Measurements from ENCODE around the gene ZNF653.
"Not testable (repeated sequence)": the region's sequence is repeated elsewhere in the genome, so short reads cannot be mapped to it uniquely, and the experiment has no call there.

Gene ZNF653

DNA sequence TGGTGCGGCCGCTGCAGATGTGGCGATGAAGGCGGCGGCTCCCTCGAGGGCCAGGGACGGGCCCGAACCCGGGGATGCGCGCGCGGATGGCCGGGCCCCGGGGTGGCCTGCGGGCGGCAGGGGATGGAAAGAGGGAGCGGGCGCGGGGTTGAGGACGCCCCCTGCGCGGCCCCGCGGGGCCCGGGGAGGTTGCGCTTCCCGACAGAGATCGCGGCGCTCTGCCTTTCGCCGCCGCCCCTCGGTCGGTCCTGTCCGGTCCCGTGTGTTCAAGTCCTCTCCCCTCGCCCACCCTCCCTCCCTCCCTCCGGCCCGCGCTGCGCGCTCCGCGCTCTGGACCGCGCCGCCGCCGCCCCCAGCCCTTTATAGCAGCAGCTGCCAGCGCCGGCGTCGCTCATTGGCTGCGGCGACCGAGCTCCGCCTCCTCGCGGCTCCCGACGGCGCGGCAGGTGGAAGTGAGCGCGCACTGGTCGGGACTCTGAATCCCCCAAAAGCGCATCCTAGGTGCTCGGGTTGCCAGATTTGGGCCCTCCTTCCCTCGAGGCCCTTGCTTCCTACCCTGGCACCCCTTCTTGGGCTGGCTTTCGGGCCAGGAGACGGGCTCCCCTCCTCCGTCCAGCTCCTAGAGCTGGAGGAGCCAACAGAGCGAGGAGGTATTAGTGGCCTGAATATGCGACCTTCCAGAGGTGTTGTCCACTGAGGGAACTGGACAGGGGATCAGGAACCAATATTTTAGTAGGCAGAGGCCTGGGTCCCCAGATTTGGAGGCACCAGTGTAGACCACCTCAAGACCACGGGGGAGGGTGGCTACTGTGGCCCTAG, 24.7 kb downstream of the ZNF653 start, which contains the start of gene ELAVL3:
ELAVL3 (minus strand) TSS at position 332 of the 819 bp plus-strand sequence. CDS start 438 bp downstream, outside the sequence.
- DNase-seq, result no peak

DNA sequence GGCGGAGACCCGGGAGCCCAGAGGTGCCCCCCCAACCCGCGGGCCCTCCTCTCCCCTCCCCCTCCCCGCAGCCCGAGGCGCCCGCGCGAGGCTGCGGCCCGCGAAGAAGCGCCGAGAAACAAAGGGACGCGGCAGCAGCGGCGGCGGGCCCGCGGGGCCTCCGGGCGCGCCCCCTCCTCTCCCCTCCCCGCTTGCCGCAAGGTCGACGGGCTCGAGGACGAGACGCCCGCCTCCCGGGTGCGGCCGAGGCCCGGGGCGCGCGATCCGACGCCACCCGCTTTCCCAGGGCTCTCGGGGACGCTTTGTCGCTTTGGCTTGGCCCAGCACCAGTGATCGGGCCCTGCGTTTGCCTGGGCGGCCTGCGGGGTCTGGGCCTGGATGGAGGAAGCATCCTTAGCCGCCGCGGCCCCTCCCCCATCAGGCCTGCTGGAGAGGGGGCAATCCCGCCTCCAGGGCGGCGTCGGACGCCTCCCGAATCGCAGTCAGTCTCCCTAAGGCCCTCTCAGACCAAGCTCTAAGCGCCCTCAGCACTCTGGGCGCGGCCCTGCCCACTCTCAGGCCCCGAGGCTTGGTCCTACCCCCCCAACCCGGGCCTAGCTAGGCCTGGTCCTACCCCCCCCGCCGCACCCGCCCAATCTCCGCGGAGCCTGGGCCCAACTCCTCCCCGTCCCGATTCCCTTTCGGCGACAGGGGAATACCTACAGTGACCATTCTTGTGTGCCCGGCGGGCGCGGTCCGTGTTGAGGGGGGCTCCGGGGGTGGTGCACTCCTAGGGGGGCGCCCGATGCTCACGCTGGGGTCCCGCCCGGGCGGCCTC, 25.5 kb downstream of the ZNF653 start:
- no peak for DNase-seq

DNA sequence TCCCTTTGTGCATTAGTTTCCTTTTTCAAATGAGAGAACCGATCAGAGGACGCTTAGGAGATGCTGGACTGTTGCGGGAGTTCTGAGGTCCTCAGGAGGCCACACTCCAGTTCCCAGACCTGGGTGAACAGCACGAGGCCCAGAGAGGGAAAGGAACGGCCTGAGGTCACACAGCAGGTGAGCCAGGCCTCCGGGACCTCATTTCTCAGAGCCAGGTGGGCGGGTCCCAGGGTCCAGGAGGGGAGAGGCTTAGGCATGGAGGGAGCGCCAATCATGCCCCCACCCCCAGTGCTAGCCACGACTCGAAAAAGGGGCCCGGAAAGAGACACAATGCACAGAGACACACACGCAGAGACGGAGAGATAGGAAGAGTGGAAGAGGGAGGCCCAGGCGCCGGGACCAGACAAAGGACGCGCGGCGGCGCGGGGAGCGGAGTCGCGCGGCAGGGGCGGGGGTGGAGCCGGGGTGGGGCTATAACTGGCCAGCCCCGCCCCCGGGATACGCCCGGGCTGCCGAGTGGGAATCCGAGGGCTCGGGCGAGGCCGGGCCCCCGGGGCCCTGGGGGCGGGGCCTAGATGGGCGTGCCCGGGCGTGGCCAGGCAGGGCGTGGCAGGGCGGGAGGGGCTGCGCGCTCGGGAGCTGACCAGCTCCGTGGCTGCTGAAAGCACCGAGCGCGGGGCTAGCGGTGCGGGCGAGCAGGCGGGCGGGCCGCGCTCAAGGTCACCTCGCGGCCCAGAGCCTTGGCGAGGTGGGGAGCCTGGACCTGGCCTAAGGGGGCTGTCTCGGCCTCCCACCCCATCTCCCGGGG, 26.3 kb downstream of the ZNF653 start:
- DNase-seq, result peak; percentile 37

- peak; percentile 78 for DNase-seq
Observed at GRCh38 chr19:11478167-11479089, 27.2 kb downstream of the ZNF653 start.

GRCh38 chr19:11475861-11476260, 29.8 kb downstream of the ZNF653 start:
- no peak for DNase-seq

DNA sequence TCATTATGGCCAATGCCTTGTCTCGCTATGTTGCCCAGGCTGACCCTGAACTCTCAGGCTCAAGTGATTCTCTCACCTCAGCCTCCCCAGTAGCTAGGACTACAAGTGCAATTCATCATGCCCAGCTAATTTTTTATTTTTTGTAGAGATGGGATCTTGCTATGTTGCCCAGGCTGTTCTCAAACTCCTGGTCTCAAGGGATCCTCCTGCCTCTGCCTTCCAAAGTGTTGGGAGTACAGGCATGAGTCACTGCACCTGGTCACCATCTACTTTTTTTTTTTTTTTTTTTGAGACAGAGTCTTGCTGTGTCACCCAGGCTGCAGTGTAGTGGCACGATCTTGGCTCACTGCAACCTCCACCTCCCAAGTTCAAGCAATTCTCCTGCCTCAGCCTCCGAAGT, 30.3 kb downstream of the ZNF653 start:
- DNase-seq, result not testable (repeated sequence)

GRCh38 chr19:11473725-11474124, 31.9 kb downstream of the ZNF653 start:
- DNase-seq, result no peak

DNA sequence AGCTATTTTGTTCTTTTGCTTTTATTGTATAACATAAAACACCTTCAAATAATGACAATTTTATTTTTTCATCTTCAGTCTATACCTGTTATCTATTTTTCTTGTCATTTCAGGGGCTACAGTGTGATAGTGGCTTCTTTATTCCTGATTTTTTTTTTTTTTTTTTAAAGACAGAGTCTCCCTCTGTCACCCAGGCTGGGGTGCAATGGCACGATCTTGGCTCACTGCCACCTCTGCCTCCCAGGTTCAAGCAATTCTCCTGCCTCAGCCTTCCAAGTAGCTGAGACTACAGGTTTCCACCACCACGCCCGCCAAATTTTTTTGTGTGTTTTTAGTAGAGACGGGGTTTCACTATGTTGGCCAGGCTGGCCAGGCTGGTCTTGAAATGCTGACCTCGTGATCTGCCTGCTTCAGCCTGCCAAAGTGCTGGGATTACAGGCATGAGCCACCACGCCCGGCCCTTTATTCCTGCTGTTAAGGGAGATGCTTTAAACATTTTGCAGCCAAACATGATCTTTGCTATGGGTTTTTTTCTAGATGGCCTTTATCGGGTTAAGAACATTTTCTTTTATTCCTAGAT, 37.3 kb downstream of the ZNF653 start:
- DNase-seq, result peak; percentile 59

DNA sequence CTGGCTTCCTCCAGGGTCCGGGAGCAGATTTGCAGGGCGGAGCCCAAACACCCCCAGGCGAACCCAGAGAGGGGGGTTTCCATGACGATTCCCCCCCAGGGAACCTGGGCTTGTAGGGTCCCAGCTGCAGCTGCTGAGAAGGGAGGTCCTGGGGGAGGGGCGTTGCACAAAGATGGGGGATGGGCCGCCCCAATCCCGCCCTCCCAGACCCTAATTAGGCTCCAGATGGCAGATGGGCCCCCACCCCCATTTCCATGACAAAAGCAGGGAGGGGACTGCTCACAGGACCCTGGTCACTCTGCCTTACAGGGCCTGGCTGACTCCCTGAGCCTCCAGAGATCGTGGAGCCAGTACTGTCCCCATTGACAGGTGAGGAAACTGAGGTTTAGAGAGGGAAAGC, 40.0 kb downstream of the ZNF653 start:
- no peak for DNase-seq

DNA sequence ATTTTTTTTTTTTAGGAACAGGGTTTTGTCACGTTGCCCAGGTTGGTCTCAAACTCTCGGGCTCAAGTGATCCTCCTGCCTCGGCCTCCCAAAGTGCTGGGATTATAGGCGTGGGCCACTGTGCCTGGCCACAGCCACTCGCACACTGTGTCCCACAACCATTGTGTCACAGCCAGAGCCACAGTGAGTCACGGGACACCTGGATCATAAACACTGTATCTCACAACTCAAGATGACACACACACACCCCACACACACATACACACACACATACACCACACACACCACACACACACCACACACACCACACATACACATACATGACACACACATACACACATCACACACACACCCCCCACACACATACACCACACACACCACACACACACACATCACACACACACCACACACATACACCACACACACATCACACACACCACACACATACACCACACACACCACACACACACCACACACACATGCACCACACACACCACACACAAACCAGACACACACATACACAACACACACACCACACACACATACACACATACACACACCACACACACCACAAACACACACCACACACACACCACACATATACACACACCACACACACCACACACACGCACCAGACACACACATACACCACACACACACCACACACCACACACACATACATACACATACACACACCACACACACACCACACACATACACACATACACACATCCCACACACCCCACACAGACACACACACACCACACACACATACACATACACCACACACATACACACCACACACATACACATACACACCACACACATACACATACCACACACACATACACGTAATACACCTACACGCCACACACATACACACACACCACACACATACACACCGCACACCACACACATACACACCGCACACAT, 41.0 kb downstream of the ZNF653 start:
- no peak for DNase-seq

GRCh38 chr19:11463391-11463790, 42.2 kb downstream of the ZNF653 start:
- DNase-seq, result no peak

- no peak for DNase-seq
Observed at GRCh38 chr19:11461453-11461852, 44.2 kb downstream of the ZNF653 start.

DNA sequence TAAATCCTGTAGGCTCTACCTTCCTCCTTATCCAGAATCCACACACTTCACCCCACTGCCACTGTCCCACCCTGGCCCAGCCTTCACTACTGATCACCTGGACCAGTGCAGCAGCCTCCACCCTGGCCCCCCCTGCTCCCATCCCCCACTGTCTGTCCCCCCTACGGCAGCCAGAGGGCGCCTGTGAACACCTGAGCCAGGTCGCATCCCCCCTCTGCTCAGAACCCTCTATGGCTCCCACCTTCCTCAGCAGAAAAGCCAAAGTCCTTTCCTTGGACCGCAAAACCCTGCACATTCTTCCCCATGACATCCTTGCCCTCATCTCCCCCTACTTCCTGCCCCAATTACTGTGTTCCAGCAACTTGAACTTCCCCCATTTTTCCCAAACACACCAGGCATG, 45.4 kb downstream of the ZNF653 start:
- DNase-seq, result peak; percentile 37

GRCh38 chr19:11458912-11459311, 46.7 kb downstream of the ZNF653 start:
- not testable (repeated sequence) for DNase-seq

GRCh38 chr19:11458236-11458900, 47.3 kb downstream of the ZNF653 start:
- no peak for DNase-seq

DNA sequence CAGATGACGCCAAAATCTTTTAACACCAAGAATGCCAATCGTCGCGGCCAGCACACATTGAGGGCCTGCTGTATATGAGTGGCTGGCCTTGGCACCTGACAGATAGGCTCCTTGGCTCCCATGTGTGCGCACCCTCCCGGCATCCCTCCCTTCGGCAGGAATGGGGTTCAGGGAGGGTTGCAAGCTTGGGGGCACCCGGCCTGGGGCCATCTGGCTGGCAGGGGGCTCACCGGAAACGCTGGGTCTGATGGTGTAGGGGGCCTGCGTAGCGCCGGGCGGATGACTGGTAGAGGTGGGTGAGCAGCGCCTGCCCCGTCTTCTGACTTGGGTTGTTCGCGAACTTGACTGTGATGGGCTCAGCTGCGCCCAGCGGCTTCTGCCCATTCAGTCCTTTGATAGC, 47.8 kb downstream of the ZNF653 start:
- DNase-seq, result no peak

DNA sequence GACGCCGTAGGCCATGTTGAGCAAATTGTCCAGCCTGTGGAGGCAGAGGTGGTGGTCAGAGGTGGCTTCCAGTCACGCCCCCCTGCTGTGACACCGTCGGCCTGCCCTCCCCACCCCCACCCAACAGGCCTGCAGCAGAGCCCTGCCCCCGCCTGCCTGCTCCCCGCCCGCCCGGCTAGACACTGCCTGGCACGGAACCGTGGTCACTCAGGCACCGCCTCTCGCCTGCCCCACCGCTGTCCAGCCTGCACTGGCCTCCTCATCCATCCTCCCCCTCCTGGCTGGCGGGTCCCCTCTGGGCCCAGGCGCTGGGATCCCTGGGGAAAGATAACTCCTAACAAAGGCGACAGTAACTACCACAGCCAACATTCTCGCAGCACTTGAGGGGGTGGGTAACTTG, 48.5 kb downstream of the ZNF653 start:
- DNase-seq, result no peak

GRCh38 chr19:11456659-11457058, 49.0 kb downstream of the ZNF653 start:
- DNase-seq, result no peak

- not testable (repeated sequence) for DNase-seq
Observed at GRCh38 chr19:11455233-11455554, 50.4 kb downstream of the ZNF653 start.
